OCI-LY3 (cell line): Measurements from ENCODE around the gene MYH9.

Source experiments
- EZH2phosphoT487 ChIP-seq: fragments of 200-600 bp; shearing (Covaris generic); IDR thresholded peaks from 2 replicates; pipeline ENCODE4 v1.6.1; 2018; ENCODE audit warnings: antibody characterized with exemption, mixed run types, low read depth
- TF ChIP-seq, protein P1 (sequence below): fragments of 200-600, 300-600 bp; sonication (generic); IDR thresholded peaks from 2 replicates; pipeline ENCODE4 v1.5.1; 2014; ENCODE audit warnings: antibody characterized with exemption, low read length, low read depth

GRCh38 chr22:36376265-36376664, 11.5 kb downstream of the MYH9 start:
- TF ChIP-seq EZH2phosphoT487, result no peak
- TF ChIP-seq, protein P1, sequence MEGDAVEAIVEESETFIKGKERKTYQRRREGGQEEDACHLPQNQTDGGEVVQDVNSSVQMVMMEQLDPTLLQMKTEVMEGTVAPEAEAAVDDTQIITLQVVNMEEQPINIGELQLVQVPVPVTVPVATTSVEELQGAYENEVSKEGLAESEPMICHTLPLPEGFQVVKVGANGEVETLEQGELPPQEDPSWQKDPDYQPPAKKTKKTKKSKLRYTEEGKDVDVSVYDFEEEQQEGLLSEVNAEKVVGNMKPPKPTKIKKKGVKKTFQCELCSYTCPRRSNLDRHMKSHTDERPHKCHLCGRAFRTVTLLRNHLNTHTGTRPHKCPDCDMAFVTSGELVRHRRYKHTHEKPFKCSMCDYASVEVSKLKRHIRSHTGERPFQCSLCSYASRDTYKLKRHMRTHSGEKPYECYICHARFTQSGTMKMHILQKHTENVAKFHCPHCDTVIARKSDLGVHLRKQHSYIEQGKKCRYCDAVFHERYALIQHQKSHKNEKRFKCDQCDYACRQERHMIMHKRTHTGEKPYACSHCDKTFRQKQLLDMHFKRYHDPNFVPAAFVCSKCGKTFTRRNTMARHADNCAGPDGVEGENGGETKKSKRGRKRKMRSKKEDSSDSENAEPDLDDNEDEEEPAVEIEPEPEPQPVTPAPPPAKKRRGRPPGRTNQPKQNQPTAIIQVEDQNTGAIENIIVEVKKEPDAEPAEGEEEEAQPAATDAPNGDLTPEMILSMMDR, result no peak
